Ishikawa (cell line): ENCODE data around the gene RPL22.

Experiments used
- FOXM1 ChIP-seq: IDR thresholded peaks from 2 replicates; pipeline ENCODE4 v1.6.1; 2012; ENCODE audit warnings: low read depth, borderline replicate concordance
- MAX ChIP-seq: IDR thresholded peaks from 2 replicates; pipeline ENCODE4 v1.6.1; 2012
- REST ChIP-seq: IDR thresholded peaks from 2 replicates; pipeline ENCODE4 v1.6.1; 2012; ENCODE audit warnings: low read depth, mild to moderate bottlenecking
- YY1 ChIP-seq: IDR thresholded peaks from 2 replicates; pipeline ENCODE4 v1.6.1; 2012; ENCODE audit warnings: low read depth

GRCh38 chr1:6224718-6225117, 25.3 kb upstream of the RPL22 start:
- TF ChIP-seq MAX (no peak), REST (no peak), YY1 (no peak), FOXM1 (no peak)
